GM18867 (cell line): ENCODE data around the gene CLBA1.

Source experiments
- ATAC-seq: cut with Tn5 transposase; IDR thresholded peaks from one replicate; pipeline ENCODE4 v1.9.1; 2021; ENCODE audit warnings: mild to moderate bottlenecking, moderate library complexity; ENCODE audit not compliant: unreplicated experiment

Gene CLBA1

GRCh38 chr14:105043641-105044040 is 58.1 kb downstream of the CLBA1 start:
- ATAC-seq: no peak
